Activated effector memory CD4-positive, alpha-beta T cell treated with anti-CD3 and anti-CD28 coated beads, Interleukin-2, amount 50 U/mL, for 16 hours (primary cell): ENCODE data around the gene PLXDC1.
A peak's percentile ranks its signal among the peaks of the same experiment; 100 is the strongest.
"Not testable (repeated sequence)": the region's sequence is repeated elsewhere in the genome, so short reads cannot be mapped to it uniquely, and the experiment has no call there.

Source experiments
- DNase-seq: peaks from one replicate; pipeline ENCODE4 v3.0.0-alpha.2; 2020

PLXDC1 gene

GRCh38 chr17:39057701-39058206 lies 93.7 kb downstream of the PLXDC1 start:
- peak; percentile 41 for DNase-seq

- no peak for DNase-seq
Measured at GRCh38 chr17:39054111-39054645, 97.3 kb downstream of the PLXDC1 start.

DNA sequence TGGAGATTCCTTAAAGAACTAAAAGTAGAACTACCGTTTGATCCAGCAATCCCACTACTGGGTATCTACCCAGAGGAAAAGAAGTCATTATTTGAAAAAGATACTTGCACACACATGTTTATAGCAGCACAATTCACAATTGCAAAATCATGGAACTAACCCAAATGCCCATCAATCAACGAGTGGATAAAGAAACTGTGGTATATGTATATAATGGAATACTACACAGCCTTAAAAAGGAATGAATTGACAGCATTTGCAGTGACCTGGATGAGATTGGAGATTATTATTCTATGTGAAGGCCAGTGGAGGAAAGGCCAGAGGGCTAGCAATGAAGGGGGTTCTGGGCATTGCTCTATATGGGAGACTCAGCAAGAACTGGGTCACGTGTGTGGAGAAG lies 99.0 kb downstream of the PLXDC1 start:
- not testable (repeated sequence) for DNase-seq

DNA sequence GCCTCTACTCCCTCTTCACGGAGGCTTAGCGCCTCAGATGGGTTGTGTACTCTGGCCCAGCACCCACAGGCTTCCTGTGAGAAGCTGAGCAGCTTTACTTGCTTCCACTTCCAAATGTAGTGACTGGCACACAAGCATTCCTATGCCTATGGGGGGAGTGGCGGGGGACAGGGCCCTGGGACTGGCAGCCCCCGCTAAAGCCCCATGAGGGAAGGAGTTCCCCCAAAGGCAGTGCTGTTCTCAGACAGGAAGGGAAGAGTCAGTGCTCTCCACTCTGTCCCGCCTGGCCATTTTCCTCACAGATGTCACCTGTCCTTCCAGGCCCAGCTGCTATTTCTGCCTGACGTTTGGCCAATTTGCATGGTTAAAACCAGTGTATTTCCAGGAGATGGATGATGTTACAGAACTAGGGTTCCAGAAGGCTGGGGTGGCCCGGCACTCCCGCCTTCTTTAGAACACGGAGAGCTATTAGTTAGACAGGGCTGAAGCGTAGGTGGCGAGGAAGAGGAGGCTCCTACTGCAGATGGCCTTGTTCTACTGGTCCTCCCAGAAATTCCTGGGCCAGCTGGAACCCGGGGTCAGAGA lies 100.3 kb downstream of the PLXDC1 start:
- DNase-seq = peak; percentile 53

DNA sequence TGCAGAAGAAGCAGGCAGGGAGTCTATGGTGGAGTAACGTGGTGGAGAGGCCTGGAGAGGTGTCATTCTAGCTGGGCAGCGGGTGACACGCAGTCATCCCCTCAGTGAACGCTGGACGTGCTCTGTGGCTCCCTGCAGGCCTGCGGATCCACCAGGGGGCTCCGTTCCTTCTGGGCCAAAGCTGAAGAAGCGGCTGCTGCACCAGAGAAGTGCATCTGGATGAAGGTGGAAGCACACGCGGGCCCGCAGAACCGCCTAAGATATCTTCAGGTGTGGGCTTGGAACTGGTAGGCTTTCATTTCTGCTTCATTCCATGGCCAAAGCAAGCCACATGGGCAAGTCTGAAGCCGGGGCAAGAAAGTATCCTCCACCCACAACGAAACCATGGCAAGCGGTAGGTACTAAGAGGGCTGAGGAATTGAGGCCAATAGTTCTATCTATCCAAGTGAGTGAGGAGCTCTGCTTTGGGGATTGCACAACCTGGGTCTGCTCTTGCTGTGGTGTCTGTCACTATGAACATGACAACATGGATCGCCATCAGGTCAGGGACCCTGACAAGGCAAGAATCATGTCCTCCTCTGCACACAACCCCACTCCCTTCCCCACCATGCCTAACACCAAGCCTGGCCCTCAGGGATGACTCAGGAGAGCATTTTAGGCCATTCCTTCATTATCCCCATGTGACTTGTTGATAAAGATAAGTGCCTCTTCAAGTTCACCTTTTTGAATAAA lies 105.3 kb downstream of the PLXDC1 start:
- DNase-seq = no peak

DNA sequence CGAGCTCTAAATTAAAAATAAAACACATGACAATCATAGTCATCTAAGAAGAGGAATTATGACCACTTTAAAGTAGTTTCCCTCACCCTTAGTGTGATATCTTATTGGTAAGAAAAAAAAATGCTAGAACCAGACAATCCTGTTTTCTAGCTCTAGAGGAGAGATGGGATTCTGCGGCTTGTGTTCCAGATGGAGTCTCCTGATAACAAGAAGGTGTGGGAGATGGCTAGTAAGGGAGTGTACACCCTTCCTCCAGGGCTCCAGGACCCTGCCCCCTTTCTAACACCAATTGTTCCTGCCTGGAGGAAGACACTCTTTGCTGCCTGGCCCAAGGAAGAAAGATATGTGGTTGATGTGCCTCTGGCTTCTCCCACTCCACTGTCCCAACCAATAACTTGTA lies 115.4 kb downstream of the PLXDC1 start:
- DNase-seq = no peak

- not testable (repeated sequence) for DNase-seq
Measured at GRCh38 chr17:39035578-39035977, 115.9 kb downstream of the PLXDC1 start.

GRCh38 chr17:39028690-39029089 lies 122.7 kb downstream of the PLXDC1 start:
- no peak for DNase-seq

- DNase-seq = no peak
Measured at GRCh38 chr17:39027455-39028035, 123.9 kb downstream of the PLXDC1 start.

- DNase-seq = peak; percentile 67
Measured at GRCh38 chr17:39026980-39027451, 124.4 kb downstream of the PLXDC1 start.

DNA sequence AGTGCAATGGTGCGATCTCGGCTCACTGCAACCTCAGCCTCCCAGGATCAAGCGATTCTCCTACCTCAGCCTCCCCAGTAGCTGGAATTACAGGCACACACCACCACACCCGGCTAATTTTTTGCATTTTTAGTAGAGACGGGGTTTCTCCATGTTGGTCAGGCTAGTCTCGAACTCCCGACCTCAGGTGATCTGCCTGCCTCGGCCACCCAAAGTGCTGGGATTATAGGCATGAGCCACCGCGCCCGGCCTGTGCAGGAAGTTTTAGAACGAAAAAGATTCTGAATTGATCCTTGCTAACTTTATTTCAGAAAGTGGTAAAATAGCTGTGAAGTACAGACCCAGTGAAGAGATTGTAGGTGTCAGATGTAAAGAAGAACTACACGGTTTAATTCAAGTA lies 125.1 kb downstream of the PLXDC1 start:
- DNase-seq = not testable (repeated sequence)

DNA sequence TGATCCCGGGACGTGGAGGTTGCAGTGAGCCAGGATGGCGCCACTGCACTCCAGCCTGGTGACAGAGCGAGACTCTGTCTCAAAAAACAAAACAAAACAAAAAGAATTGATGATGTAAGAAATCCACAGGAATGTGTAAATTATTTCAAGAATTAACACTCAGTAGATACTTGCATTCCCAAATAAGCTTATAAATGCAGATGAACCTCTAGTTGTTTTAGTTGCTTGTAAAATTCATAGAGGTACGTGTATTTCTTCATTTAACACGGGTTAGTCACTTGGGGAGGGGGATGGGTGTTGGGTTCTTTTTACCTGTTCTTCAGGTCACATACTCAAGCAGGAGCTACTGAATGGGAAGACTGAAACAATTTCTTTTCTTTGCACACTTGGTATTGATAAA lies 128.5 kb downstream of the PLXDC1 start:
- DNase-seq = no peak

- DNase-seq = not testable (repeated sequence)
Measured at GRCh38 chr17:39020037-39020436, 131.4 kb downstream of the PLXDC1 start.

GRCh38 chr17:39018267-39019134 lies 132.9 kb downstream of the PLXDC1 start:
- no peak for DNase-seq

DNA sequence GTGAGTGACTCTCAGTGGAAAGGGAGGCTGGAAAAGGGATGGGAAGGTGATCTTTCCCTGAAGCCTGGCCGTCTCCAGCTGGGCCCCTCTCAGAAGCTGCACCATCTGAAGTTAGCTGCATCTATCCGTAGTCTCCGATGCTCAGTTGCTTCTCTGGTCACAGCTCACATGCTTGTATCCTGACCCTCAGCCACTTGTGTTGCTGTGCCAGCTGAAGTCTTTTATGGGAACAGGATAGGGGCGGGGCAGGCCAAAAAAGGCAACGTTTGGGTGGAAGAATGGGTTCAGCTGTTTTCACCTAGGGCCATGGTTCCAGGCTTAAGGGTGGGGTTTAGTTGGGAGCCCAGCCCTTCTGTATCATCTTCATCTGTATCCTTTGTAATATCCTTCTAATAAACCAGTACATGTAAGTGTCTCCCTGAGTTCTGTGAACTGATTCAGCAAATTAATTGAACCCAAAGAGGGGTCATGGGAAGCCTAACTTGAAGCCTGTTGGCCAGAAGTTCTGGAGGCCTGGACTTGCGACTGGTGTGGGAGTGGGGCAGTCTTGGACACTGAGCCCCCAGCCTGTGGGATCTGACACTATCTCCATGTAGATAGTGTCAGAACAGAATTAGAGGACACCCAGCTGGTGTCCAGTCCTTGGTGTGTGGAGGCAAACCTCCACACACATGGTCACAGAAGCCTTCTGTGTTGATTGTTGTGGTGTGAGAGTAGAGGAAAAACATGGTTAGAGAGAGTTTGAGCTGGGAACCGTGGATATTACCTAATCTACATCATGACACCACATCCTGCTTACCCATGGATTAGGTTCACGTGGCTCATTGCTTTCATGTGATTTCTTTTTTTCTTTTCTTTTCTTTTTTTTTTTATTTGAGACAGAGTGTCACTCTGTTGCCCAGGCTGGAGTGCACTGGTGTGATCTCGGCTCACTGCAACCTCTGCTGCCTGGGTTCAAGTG lies 135.0 kb downstream of the PLXDC1 start:
- no peak for DNase-seq

DNA sequence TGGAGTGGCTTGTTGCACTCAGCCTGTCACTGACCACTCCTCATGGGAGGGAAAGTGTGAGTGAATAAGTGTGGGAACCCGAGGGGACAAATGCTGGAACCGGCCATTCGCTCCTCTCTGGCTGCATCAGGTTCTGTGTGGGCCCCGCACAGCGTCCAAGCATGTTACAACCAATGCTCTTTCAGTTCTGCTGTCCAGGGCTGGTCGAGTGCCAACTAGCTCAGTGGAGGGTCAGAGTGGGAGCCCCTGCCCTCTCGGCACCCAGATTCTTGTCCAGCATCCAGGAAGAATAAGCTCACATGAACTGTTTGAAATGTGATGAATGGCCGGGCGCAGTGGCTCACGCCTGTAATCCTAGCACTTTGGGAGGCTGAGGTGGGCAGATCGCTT lies 135.9 kb downstream of the PLXDC1 start:
- DNase-seq = no peak

DNA sequence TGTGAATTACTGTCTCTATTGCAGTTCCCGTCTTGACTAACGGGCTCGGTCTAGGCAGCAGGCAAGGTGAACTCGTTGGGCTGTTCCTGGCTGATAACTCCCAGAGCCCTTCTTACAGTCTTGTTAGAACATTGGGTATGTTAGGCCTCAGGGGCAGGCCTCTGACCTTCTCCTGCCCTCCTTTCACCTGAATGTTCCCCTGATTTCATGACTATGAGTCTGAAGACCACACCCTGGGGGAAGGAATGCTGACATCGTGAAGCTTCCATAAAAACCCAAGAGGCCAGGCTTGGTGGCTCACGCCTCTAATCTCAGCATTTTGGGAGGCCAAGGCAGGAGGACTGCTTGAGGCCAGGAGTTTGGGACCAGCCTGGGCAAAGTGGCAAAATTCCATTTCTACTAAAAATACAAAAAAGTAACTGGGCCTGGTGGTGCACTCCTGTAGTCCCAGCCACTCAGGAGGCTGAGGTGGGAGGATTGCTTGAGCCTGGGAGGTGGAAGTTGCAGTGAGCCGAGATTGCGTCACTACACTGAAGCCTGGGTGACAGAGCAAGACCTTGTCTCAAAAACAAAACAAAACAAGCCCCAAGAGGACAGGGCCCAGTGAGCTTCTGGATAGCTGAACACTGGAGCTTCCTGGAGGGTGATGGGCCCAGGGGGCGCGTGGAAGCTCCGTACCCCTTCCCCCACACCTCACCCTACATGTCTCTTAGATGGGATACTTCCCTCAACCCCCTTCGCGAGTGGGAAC lies 136.5 kb downstream of the PLXDC1 start:
- DNase-seq = no peak

DNA sequence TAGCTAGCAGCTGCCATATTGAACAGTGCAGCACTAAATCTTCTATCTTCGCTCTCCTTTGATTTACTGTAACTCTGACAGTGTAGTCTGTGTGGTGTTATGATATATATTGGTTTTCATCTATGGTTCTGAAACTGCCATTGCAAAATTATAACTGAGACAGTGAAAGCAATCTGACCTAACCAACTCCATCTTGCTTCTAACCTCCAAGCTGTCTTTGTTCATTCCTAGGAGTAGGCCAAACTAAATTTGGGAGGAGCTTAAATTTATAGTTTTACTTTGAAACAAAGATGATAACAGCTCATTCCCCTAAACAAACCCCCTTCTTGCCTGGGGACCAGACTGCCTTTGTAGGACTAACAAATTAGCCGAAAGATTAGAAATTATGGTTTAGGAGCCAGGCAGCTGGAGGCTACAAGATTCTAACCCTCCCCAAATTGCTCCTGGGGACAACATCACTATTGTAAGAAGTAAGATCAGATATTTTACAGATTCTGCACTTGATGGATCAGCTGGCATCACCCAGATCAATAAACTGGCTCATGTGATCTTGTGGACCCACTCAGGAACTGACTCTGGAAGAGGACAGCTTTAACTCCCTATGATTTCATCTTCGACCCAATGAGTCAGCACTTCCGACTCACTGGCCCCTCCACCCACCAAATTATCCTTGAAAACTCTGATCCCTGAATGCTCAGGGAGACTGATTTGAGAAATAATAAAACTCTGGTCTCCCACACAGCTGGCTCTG lies 137.2 kb downstream of the PLXDC1 start:
- DNase-seq = no peak
